Germinal center (tissue), 1 donor: ENCODE data around the gene ALDH18A1.

Experiments used
- DNase-seq: peaks from one replicate; pipeline ENCODE4 v3.0.0; 2012; ENCODE audit warnings: mixed read lengths, low spot score

ALDH18A1 gene

DNA sequence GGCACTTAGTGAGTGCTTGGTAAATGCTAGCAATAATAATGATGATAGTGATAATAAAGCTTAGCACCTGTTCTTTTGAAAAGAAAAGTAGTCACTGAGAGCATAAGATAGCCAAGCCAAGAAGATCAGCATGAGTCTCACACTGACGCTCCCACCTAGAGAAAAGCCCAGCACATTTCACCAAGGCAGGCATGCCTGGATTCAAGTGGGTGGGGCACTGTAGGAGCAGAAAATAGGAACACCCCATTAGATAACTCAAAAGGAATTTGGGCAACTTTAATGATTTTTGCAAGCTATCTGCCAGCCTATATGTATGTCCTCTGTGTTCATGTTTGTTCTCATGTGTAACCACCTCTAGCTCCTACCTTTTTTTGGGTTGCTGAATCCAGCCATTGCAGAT is 77.2 kb downstream of the ALDH18A1 start:
- no peak for DNase-seq

DNA sequence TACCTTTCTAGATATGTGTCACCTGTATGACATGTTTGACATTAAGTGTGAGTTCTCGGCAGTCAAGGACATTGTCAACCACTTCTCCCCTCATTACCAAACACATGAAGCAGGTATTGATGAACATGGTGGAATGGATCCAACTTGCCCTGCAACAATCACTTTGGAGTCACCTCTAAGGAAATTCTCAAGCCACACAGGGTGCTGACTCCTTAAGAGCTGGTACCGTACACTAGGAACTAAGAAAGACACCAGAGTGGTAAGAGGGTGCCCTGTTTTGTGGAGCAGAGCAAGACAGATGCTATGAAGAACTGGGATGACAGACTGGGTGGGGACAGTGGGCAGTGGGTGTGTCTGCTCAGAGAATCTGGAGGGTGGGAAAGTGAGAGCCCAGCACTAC is 77.9 kb downstream of the ALDH18A1 start:
- DNase-seq = no peak

DNA sequence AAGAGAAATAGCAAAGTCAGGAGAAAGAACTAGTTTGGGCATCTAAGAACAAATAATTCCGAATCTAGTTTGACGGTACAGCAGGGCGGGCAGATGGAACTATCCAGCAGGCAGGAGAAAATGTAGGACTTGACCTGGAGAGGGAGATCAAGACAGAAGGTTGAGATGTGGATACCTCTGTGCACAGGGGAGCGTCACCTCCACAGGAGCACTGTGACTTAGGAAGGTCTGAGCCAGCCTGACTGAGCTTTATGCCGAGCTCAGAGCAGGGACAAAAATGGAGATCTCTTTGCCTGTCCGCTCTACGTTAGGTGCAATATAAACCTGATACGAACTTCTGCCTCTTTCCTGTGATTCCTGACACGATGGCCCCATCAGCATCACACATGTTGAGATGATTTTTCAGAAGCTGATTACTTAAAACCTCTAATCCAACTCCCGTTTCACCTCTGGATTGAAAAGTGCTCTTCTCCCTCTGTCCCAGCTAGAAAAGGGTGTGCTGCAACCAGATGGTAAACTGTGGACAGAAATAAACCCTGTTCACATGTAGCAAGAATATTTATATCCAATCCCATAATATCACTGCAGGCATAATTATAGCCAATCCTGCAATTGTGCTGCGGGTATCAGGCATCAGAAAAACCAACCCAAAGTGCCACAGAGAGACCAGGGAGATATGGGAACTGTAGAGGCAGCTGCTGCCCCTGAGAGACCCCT is 81.7 kb downstream of the ALDH18A1 start:
- DNase-seq = no peak

DNA sequence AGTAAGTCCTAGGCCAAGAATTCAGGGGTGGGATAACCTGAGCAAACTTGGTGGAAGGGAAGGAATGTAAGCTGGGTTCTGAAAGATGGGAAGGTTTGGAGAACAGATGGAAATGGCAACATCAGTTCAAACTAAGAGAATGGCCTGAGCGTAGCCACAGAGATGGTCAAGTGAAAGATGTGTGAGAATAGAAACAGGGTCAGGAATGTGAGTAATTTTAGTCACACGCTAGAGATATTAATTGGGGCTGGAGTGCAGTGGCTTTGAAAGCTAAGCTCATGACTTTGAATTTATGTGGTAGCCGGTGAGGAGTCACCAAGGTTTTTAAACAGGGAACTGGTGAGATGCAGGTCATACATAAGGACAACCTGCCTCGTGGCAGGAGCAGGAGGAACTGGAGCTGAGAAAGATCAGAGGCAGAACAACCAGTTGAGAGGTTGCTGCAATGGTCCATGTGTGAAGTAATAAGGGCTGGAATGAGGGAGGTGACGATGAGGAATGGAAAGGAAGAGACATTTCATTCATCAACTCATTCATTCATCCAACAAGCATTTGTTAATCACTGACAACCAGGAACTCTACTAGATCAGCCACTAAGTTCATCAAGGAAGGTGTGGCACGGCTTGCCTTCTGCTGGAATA is 82.4 kb downstream of the ALDH18A1 start:
- no peak for DNase-seq

DNA sequence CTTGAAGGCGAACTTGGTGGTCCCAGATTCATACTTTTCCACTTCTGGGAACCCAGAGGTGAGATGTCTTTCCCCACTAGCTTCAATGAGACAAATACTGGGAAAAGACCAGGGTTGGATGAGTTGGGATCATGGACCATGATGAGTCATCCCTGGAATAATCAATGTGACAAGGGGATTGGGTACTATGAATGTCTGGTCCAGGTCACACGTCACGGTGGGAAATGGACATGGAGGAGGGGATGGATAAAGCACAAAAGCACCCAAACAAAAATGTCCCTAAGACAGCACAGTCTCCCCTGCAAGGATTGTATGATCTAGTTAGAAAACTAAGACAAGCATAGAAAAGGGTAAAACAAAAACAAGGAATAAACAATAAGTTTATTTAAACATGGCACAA is 83.0 kb downstream of the ALDH18A1 start:
- no peak for DNase-seq

DNA sequence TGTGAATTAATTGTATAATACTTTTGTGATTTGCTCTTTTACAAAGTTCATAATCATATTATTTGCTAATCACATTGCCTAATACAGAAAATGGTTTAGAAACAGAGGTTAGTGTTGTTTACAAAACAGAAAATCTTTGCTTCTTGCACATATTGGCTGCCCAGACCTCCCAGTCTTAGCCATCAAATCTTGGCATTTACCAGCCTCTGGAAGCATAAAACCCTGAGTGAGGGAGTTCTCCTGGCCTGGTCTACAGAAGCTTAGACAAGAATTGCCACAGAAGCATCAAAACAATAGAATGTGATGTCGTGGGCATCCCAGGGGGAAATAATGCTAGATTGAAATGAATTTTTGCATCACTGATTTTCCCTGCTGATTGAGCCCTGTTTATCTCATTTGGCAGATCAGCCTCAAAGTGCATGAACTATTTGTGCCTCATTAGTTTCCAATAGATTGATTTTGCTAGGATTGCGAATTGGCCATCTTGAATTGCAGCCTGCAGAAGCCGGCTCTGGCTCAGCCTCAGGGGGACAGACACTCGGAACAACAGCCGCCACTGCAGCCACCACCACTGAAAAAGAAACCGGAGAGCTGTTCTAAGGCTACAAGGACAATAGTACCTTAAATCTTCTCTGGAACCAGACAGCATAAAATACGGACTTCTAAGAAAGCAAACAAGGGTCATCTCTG is 84.2 kb downstream of the ALDH18A1 start:
- DNase-seq = no peak

DNA sequence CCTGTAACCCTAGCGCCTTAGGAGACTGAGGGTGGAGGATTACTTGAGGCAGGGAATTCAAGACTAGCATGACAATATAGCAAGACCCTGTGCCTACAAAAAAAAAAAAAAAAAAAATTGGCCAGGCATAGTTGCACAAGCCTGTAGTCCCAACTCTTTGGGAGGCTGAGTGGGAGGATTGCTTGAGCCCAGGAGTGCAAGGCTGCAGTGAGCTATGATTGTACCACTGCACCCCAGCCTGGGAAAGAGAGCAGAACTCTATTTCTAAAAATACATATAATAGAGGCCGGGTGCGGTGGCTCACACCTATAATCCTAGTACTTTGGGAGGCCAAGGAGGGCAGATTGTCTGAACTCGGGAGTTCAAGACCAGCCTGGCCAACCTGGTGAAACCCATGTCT is 85.1 kb downstream of the ALDH18A1 start:
- no peak for DNase-seq

DNA sequence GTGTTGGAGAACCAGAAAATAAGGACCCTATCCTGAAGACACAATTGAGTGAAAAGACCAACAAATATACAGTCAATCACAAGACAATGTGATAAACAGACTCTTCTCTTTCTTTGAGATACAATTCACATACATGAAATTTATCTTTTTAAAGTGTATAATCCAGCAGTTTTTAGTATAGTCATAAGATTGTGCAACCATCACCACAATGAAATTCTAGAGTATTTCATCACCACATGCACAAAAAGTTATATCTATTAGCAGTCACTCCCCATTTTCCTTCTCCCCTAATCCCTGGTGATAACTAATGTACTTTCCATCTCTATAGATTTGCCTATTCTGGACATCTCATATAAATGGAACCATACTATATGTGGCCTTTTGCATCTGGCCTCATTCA is 87.1 kb downstream of the ALDH18A1 start:
- no peak for DNase-seq

DNA sequence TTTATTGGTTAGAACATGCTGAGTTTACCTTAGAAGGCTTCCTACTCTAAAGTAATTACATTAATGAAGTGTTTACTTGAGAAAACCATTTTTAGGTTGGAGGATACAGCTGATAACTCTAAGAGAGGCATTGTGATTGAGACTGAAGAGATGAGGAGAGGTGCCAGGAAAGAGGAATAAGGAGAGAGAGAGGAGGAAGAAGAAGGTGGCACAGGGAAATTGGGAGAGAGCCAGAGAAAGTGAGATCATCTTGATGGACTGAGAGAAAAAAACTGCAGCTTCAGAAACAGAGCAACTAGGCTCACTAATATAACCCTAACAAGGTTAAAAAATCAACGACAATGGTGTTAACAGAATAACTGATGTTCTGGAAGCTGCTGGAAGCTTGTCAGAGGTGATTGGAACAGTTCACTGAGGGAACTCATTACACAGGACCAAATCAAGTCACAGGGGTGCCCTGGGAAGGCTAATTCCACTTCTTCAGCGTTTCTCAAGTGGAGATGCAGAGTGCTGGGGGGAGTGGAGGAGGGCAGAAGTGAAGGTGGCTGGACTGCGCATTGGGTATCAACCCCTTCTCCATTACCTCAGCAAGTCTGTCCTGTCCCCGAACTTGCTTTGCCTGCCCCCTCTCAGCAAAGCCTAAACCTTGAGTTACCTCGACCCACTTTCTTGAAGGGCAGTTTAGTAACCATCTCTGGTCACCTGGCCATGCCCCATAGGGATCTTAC is 88.4 kb downstream of the ALDH18A1 start:
- no peak for DNase-seq

DNA sequence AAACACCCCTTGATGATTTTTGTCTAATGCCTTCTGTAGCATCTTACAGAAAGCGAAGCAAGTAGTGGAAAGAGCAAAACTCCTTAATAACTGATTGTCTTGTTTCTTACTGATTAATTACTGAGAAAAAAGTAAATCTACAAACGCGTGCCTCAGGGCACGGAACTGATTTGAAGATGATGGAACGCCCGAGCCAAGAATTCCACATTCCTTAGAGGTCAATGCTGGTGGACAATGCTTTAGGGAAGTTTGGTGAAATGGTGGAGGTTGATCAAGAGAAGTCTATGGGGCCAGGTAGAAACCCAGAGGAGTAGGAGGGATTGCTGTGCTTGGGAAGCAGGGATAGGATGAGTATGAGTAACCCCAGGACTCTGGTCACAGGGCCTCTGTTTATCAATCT is 90.4 kb downstream of the ALDH18A1 start:
- no peak for DNase-seq

DNA sequence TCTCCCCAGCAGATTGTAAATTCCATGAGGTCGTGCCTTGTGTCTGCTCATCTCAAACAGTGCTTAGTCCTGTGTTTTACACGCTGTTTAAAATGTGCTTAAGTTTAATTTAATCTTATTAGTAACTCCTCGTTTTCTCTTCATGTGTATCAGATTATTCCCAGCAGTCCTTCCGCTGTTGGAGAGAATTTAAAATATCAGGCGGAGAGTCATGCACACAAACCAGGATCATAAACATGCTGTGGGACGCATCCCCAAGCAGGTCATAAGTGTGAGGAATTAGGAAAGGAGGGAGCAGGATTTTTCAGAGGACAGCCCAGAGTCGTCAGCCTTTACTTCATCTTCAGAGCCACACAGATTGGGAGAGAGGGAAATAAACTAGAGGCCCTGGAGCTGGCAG is 91.2 kb downstream of the ALDH18A1 start:
- DNase-seq = no peak

DNA sequence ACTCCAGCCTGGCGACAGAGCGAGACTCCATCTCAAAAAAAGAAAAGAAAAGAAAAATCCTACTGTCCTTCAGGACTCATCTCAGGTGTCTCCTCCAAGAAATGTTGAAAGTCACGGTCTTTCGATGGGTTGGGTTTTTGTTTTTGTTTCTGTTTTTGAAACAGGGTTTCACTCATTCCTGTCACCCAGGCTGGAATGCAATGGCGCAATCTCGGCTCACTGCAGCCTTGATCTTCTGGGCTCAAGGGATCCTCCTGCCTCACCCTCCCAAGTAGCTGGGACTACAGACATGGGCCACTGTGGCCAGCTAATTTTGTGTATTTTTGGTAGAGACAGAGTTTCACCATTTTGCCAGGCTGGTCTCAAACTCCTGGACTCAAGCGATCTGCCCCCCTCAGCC is 92.2 kb downstream of the ALDH18A1 start:
- no peak for DNase-seq

DNA sequence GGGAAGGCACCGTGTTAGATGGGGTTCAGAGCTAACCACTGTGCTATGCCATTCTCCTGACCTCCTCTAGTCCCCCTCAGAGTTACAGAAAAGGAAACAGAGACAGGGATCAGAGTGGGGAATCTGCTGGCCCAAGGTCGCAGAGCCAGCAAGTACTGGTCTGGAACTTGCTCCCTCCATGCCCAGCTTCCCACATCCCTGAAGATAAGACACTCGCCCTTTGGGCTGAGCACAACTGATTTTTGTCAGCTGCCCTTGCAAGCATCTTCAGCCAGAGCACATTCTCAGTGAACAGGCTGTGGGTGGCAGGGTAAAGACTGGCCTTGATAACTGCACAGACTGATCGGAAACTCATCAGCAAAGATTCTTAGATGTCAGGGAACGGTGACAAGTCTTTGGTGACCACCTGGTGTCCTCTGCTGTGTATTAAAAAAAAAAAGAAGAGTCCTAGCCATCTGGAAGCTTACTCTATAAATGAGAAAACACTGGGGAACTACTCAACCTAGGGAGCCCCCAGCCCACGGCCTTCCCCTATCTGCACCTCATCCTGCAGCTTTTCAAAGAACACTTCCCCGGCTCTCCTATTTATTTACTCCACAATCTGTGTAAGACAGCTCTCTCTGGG is 94.1 kb downstream of the ALDH18A1 start:
- DNase-seq = no peak

DNA sequence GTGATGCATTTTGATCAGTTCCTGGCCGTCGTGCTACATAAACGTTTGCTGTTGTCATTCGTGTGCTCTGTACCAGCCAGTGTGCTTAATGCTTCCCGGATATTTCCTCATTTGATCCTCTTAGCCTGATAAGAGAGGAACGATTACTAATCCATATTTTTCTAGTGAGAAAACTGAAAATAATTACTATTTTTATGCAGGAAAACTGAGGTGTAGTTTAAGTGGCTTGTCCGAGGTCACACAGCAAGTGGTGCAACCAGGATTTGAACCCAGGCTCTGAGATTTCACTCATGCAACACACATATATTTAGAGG is 94.7 kb downstream of the ALDH18A1 start:
- no peak for DNase-seq

DNA sequence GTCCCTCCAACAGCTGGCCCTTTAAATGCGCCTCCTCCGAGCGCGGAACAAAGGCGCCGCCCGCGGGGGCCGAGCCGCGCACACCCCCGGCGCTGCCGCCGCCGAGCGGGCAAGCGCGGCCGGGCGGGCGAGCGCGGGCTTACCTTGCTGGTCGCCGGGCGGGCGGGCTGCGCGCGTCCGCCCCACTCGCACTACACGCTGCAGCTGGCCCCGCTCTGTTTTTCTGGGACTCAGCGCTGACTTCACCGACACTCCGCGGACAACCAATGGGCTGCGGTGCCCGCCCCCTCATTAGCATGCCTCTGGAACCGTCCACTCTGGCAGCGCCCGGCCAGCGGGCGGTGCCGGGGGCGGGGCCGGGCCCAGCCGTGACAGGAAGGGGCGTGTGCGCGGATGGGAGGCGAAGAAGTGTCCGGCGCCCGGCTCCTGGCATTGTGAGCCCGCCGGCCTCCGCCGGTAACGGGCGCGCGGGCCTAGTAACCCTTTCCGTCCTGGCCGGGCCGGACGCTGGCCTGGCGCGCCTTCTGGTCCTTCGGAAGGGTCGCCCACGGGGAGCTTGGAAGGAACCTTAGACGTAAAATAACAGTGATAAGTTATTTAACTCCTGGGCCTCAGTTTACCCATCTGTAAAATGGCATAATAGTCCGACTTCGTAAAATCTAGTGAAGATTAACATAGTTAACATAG is 95.2 kb downstream of the ALDH18A1 start, which contains the start of gene SORBS1:
TSS of gene SORBS1 (minus strand) at position 195 of the 687 bp plus-strand sequence. CDS start 120,236 bp downstream, outside the sequence.
- peak; percentile 96 for DNase-seq

DNA sequence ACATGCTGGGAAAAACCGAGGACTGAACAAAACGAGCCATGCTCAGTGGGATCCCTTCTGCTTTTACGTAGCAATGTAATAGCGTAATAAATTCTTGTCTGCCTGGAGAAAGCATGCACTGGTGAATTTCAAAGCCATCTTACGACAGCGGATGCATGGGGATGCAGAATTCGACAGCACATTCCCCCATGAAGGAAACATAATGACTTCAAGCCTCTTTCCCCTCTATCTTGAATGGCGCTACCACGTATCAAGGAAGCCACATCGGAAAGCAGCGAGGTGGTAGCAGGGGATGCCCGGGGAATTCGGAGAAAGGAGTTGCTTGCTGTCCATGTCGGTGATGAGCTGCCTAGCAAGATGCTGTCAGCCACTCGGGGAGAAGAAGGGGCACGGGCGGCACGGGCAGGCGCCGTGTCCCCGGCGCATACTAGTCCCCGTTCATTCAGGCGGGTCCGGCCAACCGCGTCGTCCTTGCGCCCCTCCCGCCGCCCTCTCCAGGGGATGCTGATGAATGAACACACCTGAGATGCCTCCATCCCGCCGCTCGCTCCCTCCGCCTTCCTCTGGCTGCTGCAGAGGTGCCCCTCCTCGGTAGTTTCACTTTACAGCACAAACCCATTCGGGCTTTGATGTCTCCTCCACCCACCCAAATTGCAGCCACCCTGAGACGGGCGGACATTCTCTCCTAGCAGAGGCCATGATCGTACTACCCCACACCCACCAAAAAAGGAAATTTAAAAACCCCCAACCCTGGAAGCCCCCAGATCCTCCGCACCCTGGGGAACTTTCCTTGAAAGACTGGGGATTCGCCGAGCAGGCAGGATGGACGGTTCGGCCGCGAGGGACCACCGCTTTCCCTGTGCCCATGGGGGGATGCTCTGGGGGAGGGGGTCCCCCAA is 96.0 kb downstream of the ALDH18A1 start:
- DNase-seq = peak; percentile 59

DNA sequence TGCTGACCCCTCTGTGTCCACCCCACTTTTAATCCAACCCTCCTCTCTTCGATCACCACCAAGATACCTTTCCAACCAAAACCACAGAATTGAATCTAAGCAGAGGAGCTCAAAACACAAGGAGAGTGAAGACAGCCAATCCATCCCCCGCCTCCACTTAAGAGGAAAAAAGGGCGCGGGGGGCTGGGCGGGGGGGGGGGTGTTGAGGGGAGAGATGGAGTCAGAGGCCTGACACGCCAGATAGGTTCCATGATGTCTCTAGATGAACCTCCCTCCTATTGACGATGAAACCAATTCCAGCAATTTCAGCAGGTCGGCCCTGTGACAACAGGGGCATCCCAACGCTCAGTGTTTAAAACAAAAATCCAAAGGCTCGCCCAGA is 96.6 kb downstream of the ALDH18A1 start:
- DNase-seq = no peak

DNA sequence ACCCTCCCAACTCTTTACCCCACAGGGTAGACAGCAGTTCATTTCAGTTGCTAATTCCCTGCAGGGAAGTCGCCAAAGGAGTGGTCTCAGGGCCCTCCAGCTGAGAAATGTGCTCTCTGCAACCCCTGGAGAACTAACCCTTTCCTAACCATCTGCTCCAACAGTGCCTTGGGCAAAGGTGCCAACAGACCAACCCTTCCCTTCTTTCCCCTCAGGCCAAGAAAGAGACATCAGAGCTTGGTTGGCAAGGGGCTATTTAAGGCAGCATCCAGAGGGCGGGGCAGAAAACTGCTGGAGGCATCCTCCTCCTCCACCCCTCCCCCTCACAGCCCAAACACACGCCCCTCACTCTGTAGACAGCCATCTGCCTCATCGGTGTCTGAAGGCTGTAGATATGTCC is 97.0 kb downstream of the ALDH18A1 start:
- no peak for DNase-seq

DNA sequence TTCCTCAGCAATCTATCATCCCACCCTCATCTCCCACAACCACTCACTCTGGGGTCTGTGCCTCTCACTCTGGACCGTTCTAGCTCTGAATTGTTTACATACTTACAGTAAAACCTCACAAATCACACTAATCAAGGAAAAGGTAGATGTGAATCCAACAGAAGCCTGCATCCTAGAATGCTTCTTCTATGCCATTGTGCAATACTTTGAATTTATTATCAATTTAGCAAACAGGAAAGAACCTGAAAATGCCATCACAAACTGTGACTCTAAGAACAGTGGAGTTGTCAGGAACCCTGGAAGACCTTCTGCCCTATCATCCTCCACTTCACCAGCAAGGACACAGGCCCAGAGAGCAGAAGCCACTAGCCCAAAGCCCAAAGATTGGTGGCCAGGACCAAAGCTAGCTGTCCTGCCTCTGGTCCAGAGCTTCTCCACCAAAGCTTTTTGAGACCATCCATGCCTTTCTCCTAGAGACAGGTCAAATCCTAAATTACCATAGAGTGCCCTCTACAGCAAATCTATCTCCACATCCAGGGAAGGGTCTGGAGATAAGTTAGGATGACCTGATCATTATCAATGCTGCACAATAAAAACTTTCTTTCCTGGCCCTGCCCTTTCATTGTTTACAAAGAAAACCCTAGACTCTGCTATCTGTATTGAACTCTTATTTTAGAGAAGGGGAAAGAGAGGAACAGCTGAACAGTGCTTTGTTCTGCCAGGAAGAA is 97.8 kb downstream of the ALDH18A1 start:
- DNase-seq = no peak
